LNCAP (cell line): ENCODE measurements around the gene COL25A1.

Experiments
- CTCF ChIP-seq: fragments of 450-650 bp; IDR thresholded peaks from 2 replicates; pipeline ENCODE4 v1.5.1; 2017; ENCODE audit warnings: mild to moderate bottlenecking

Gene COL25A1

GRCh38 chr4:109182696-109183095 is 119.8 kb downstream of the COL25A1 start:
- TF ChIP-seq CTCF, result no peak

GRCh38 chr4:109179061-109179460 is 123.4 kb downstream of the COL25A1 start:
- TF ChIP-seq CTCF, result no peak

GRCh38 chr4:109177096-109177810 is 125.2 kb downstream of the COL25A1 start:
- TF ChIP-seq CTCF, result no peak

- no peak for TF ChIP-seq CTCF
These were observed 128.1 kb downstream of the COL25A1 start for GRCh38 chr4:109174224-109174953.

- TF ChIP-seq CTCF, result no peak
These were observed 130.2 kb downstream of the COL25A1 start for GRCh38 chr4:109172301-109172700.

- no peak for TF ChIP-seq CTCF
These were observed 131.4 kb downstream of the COL25A1 start for GRCh38 chr4:109171070-109171469.

GRCh38 chr4:109169170-109169569 is 133.3 kb downstream of the COL25A1 start:
- TF ChIP-seq CTCF, result no peak
